IMR-90 (cell line): ENCODE results near the gene ZNF611. TPM values are rescaled to one million over a fixed set of nuclear protein-coding genes. Genes with fewer than 3 reads are reported as not detected.
"Not testable (repeated sequence)": the region's sequence is repeated elsewhere in the genome, so short reads cannot be mapped to it uniquely, and the experiment has no call there.

Source experiments
- ATAC-seq: fragments of 200-7000 bp; cut with Tn5 transposase; 2 replicates; pipeline ENCODE4 v1.9.1; 2020; ENCODE audit warnings: low read depth, mild to moderate bottlenecking, moderate library complexity
- BruUV-seq: library from RNA; stranded (reverse); fragments of 400-500 nt; replicated peaks from 2 replicates; lab custom pipeline; 2021; lab: Mats Ljungman, UMichigan
- CTCF ChIA-PET: fragments of 300-600 bp; formaldehyde crosslinking; extraction: SDS; loops from one replicate; lab custom pipeline; 2021; ENCODE audit warnings: antibody characterized with exemption; lab: Yijun Ruan, JAX
- POLR2A ChIA-PET: fragments of 300-600 bp; sonication (Branson Sonifier 250); formaldehyde crosslinking; loops from one replicate; lab custom pipeline; 2022; ENCODE audit warnings: antibody characterized with exemption; ENCODE audit not compliant: unreplicated experiment; lab: Charles Lee
- DNase-seq: peaks from one replicate; pipeline ENCODE4 v3.0.0; 2013
- H2AFZ ChIP-seq: replicated peaks from 2 replicates; pipeline ENCODE3; 2013; ENCODE audit warnings: low read length, mild to moderate bottlenecking; ENCODE audit not compliant: poor library complexity
- H2AK5ac ChIP-seq: 2 replicates; pipeline ENCODE4 v1.6.1; 2013; ENCODE audit warnings: low read depth, low read length, inconsistent platforms
- H2AK9ac ChIP-seq: replicated peaks from 2 replicates; pipeline ENCODE3; 2013; ENCODE audit warnings: mild to moderate bottlenecking, low read depth, low read length, moderate library complexity; ENCODE audit not compliant: poor library complexity
- H2BK120ac ChIP-seq: 2 replicates; pipeline ENCODE4 v1.6.1; 2013; ENCODE audit warnings: low read depth, low read length, inconsistent platforms
- H2BK15ac ChIP-seq: 3 replicates; pipeline ENCODE4 v1.6.1; 2013; ENCODE audit warnings: low read depth, low read length, inconsistent platforms
- H2BK20ac ChIP-seq: 2 replicates; pipeline ENCODE4 v1.6.1; 2013; ENCODE audit warnings: low read depth, mild to moderate bottlenecking, inconsistent platforms, low read length, moderate library complexity
- H2BK5ac ChIP-seq: 2 replicates; pipeline ENCODE4 v1.6.1; 2013; ENCODE audit warnings: mild to moderate bottlenecking, low read depth, low read length, inconsistent platforms; ENCODE audit not compliant: poor library complexity, severe bottlenecking
- H3K14ac ChIP-seq: replicated peaks from 2 replicates; pipeline ENCODE4 v1.6.1; 2013; ENCODE audit warnings: low read depth, low read length, inconsistent platforms
- H3K18ac ChIP-seq: 2 replicates; pipeline ENCODE4 v1.6.1; 2013; ENCODE audit warnings: low read depth, low read length, control low read depth
- H3K23ac ChIP-seq: 2 replicates; pipeline ENCODE4 v1.6.1; 2013; ENCODE audit warnings: low read depth, low read length, inconsistent platforms
- H3K27ac ChIP-seq: 2 replicates; pipeline ENCODE4 v1.5.1; 2013; ENCODE audit warnings: mild to moderate bottlenecking, control low read depth, low read length; ENCODE audit not compliant: insufficient read depth
- H3K27me3 ChIP-seq: 2 replicates; pipeline ENCODE4 v1.6.1; 2013; ENCODE audit warnings: low read length; ENCODE audit not compliant: control insufficient read depth, insufficient read depth
- H3K36me3 ChIP-seq: 2 replicates; pipeline ENCODE4 v1.6.1; 2013; ENCODE audit warnings: low read length, mixed read lengths; ENCODE audit not compliant: control insufficient read depth, insufficient read depth
- H3K4ac ChIP-seq: 2 replicates; pipeline ENCODE4 v1.6.1; 2013; ENCODE audit warnings: low read depth, low read length, inconsistent platforms
- H3K4me1 ChIP-seq: 2 replicates; pipeline ENCODE4 v1.6.1; 2013; ENCODE audit warnings: low read length, mixed read lengths; ENCODE audit not compliant: control insufficient read depth, insufficient read depth
- H3K4me2 ChIP-seq: 2 replicates; pipeline ENCODE4 v1.6.1; 2013; ENCODE audit warnings: low read depth, mild to moderate bottlenecking, control low read depth, low read length, moderate library complexity
- H3K4me3 ChIP-seq: 2 replicates; pipeline ENCODE4 v1.5.1; 2013; ENCODE audit warnings: low read depth, mild to moderate bottlenecking, control low read depth, low read length, moderate library complexity; ENCODE audit not compliant: insufficient read depth
- H3K56ac ChIP-seq: 2 replicates; pipeline ENCODE4 v1.6.1; 2013; ENCODE audit warnings: low read length, inconsistent platforms; ENCODE audit not compliant: insufficient read depth; ENCODE audit errors: extremely low read depth
- H3K79me1 ChIP-seq, 2 experiments: 2 replicates each; pipeline ENCODE4 v1.6.1; 2013; ENCODE audit warnings: low read length in 2 of 2, inconsistent platforms in 1 of 2, low read depth in 1 of 2
- H3K9ac ChIP-seq: 2 replicates; pipeline ENCODE4 v1.6.1; 2013; ENCODE audit warnings: low read depth, low read length, control low read depth
- H3K9me1 ChIP-seq: 2 replicates; pipeline ENCODE4 v1.6.1; 2013; ENCODE audit warnings: low read length, inconsistent platforms; ENCODE audit not compliant: insufficient read depth
- H3K9me3 ChIP-seq: 2 replicates; pipeline ENCODE4 v1.6.1; 2013; ENCODE audit warnings: low read length; ENCODE audit not compliant: control insufficient read depth, insufficient read depth
- H4K20me1 ChIP-seq: 2 replicates; pipeline ENCODE4 v1.6.1; 2013; ENCODE audit warnings: low read length, inconsistent platforms; ENCODE audit not compliant: insufficient read depth
- H4K5ac ChIP-seq: 2 replicates; pipeline ENCODE4 v1.6.1; 2013; ENCODE audit warnings: mild to moderate bottlenecking, low read depth, low read length, control low read depth
- H4K8ac ChIP-seq, 2 experiments: 2 replicates each; pipeline ENCODE4 v1.6.1; 2013; ENCODE audit warnings: low read depth in 2 of 2, low read length in 2 of 2, control low read depth in 1 of 2, inconsistent platforms in 1 of 2
- H4K91ac ChIP-seq: 2 replicates; pipeline ENCODE4 v1.6.1; 2013; ENCODE audit warnings: low read depth, low read length, inconsistent platforms; ENCODE audit not compliant: insufficient read depth
- BHLHE40 ChIP-seq: fragments of 150-350 bp; IDR thresholded peaks from 2 replicates; pipeline ENCODE4 v1.6.1; 2016; ENCODE audit warnings: mild to moderate bottlenecking, low read depth, low read length
- MAZ ChIP-seq: IDR thresholded peaks from 2 replicates; pipeline ENCODE4 v1.6.1; 2012; ENCODE audit warnings: low read depth, mild to moderate bottlenecking, low read length, improper control_type of control experiment, moderate library complexity, borderline replicate concordance
- RFX5 ChIP-seq: IDR thresholded peaks from 2 replicates; pipeline ENCODE4 v1.8.0; 2012; ENCODE audit warnings: low read depth, mild to moderate bottlenecking, low read length, moderate library complexity
- SMC3 ChIP-seq: fragments of 150-350 bp; IDR thresholded peaks from 2 replicates; pipeline ENCODE4 v1.6.1; 2016; ENCODE audit warnings: low read depth, mild to moderate bottlenecking, antibody characterized with exemption, low read length, moderate library complexity
- WGBS, 2 experiments: methylation state at CpG; one replicate each; pipeline versions ENCODE4 v1.1.5 to v1.1.7; 2013; ENCODE audit warnings: missing lambda C conversion rate in 2 of 2; ENCODE audit not compliant: insufficient read length in 1 of 2; ENCODE audit errors: extremely low coverage in 2 of 2; 5-methylcytosine and 5-hydroxymethylcytosine counted together
- dilution Hi-C: fragments of 300-500 bp; cut with HindIII; formaldehyde crosslinking; loops from one replicate; pipeline ENCODE4 v1.14.3; 2018; ENCODE audit warnings: low sequenced_read_pairs; ENCODE audit not compliant: unreplicated experiment
- in situ Hi-C: fragments of 300-500 bp; cut with MboI; formaldehyde crosslinking; loops from 3 replicates; pipeline ENCODE4 v1.14.3; 2019; ENCODE audit warnings: low sequenced_read_pairs, inconsistent platforms, mixed read lengths
- intact Hi-C: fragments of 100-400 bp; cut with micrococcal nuclease; formaldehyde crosslinking; loops from 2 replicates; pipeline ENCODE4 v1.10.0; 2022
- polyA plus RNA-seq, 3 experiments: library from polyadenylated mRNA; depleted of rRNA; stranded (reverse); fragments of >200 nt; gene quantifications; 2 replicates each; pipeline ENCODE4 v1.2.3, GENCODE V29; 2012; ENCODE audit warnings: low replicate concordance in 1 of 3
- total RNA-seq: library from RNA; depleted of rRNA; stranded (reverse); fragments of >200 nt; gene quantifications from 2 replicates; pipeline ENCODE4 v1.2.3, GENCODE V29; 2012

The ZNF611 gene
- total and polyA plus RNA-seq, 2 of the 4 experiments (the other 2 are of a cell fraction): 3.8 to 8.8 TPM

DNA sequence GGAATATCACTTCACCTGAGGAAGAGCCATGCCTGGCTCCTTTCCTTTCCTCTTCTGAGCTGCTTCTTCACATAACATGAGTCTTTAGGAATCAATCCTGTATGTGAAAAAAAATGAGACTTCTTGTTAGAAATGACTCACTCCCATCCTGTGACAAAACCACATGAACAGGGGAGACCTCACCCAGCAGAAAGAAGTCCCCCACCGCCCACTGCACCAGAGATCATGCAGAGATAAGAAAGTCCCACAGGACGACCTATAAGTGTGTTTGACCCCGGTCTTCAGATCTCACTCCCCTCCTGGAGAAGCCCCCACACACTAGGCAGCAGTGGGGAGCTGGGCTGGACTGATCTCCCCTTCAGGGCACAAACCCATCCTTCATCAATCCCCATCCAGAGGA lies 44.0 kb upstream of the ZNF611 start:
- ATAC-seq (no peak), DNase-seq (peak; percentile 3)
- Histone ChIP-seq H3K4ac (no peak overlapping the region), H3K79me1 (no peaks in the 10 kb centered on the region; a peak in 1 of 4 replicates), H2BK15ac (no peak overlapping the region), H3K56ac (no peak overlapping the region), H3K9me1 (no peaks in the 10 kb centered on the region), H3K36me3 (peaks cover 10% of the 10 kb centered on the region), H4K8ac (no peak overlapping the region), H3K27ac (no peak overlapping the region), H4K20me1 (no peaks in the 10 kb centered on the region), H3K4me3 (no peak overlapping the region), H3K9ac (no peak overlapping the region), H2AK5ac (no peak overlapping the region), H2AFZ (no peak overlapping the region), H3K4me2 (no peak overlapping the region), H2AK9ac (no peak overlapping the region), H2BK5ac (no peak overlapping the region), H3K18ac (no peak overlapping the region), H2BK20ac (no peak overlapping the region), H3K14ac (no peak overlapping the region), H3K4me1 (no peaks in the 10 kb centered on the region), H2BK120ac (no peak overlapping the region), H3K27me3 (no peaks in the 10 kb centered on the region), H4K5ac (no peak overlapping the region), H3K9me3 (no peaks in the 10 kb centered on the region), H4K91ac (no peak overlapping the region), H3K23ac (no peak overlapping the region)
- in situ Hi-C loops: no loop called here
- ChIA-PET CTCF (no interaction called here), POLR2A (no interaction called here)
- dilution Hi-C loops: no loop called here
- no TSS peak for BruUV-seq
- WGBS, 2 experiments: no CpG with 5 or more reads among the region's 3 CpGs
- no peak for TF ChIP-seq SMC3
- no peak for TF ChIP-seq BHLHE40
- TF ChIP-seq MAZ: no peak
- no peak for TF ChIP-seq RFX5
- intact Hi-C loops: no loop called here

DNA sequence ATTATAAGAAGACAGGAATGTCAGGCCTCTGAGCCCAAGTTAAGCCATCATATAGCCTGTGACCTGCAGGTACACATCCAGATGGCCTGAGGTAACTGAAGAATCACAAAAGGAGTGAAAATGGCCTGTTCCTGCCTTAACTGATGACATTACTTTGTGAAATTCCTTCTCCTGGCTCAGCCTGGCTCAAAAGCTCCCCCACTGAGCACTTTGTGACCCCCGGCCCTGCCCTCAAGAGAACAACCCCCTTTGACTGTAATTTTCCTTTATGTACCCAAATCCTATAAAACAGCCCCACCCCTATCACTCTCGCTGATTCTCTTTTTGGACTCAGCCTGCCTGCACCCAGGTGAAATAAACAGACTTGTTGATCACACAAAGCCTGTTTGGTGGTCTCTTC lies 21.6 kb upstream of the ZNF611 start:
- H3K27me3 ChIP-seq, H3K9me3 ChIP-seq, H3K4me2 ChIP-seq, H3K4me1 ChIP-seq, H4K5ac ChIP-seq, H2BK120ac ChIP-seq, H2AK5ac ChIP-seq, DNase-seq, H2AFZ ChIP-seq, H3K4ac ChIP-seq, H3K14ac ChIP-seq, H3K56ac ChIP-seq, H4K8ac ChIP-seq, POLR2A ChIA-PET, H3K23ac ChIP-seq, ATAC-seq, H3K79me1 ChIP-seq, dilution Hi-C loops, H2BK5ac ChIP-seq, in situ Hi-C loops, intact Hi-C loops, H3K4me3 ChIP-seq, CTCF ChIA-PET, H3K9me1 ChIP-seq, H2BK15ac ChIP-seq, H3K27ac ChIP-seq, H4K20me1 ChIP-seq, H2AK9ac ChIP-seq, BruUV-seq, H2BK20ac ChIP-seq, H3K36me3 ChIP-seq, H3K9ac ChIP-seq, H3K18ac ChIP-seq, H4K91ac ChIP-seq: not testable (repeated sequence)
- WGBS, 2 experiments: 20% methylated on average over 1 of the region's 2 CpGs; no CpG with 5 or more reads in 1 of the 2 experiments
